Coronary artery (tissue), 2 donors: ENCODE measurements around the gene CNKSR3.

ENCODE experiments used
- DNase-seq: peaks from one replicate; pipeline ENCODE4 v3.0.0-alpha.2; 2017; ENCODE audit warnings: low spot score
- H3K27ac ChIP-seq, 2 donors: fragments of 200-600 bp; sonication (generic); one replicate each; pipeline ENCODE4 v1.5.1; 2016 to 2019
- H3K4me3 ChIP-seq: fragments of 200-600 bp; sonication (generic); 2 replicates; pipeline ENCODE4 v1.5.1; 2016; ENCODE audit warnings: mild to moderate bottlenecking, moderate library complexity
- CTCF ChIP-seq: fragments of 200-600 bp; sonication (generic); IDR thresholded peaks from one replicate; pipeline ENCODE4 v1.5.1; 2019; ENCODE audit warnings: antibody characterized with exemption

The CNKSR3 gene

DNA sequence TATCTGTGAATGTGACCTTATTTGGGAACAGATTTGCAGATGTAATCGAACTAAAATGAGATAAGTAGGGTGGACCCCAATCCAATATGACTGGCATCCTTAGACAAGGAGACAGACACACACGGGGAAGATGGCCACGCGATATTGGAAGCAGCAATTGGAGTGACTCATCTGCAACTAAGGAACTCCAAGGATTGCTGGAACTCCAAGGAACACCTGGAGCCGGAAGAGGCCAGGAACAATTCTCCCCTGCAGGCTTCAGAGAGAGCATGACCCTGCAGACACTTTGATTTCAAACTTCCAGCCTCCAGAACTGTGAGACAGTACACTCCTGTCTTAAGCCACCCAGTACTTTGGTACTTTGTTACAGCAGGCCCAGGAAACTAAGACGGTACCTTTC lies 19.5 kb upstream of the CNKSR3 start:
- H3K4me3 ChIP-seq: no peak overlapping the region
- TF ChIP-seq CTCF: no peak
- no peak for DNase-seq
- no peak overlapping the region for H3K27ac ChIP-seq

- Histone ChIP-seq H3K4me3 (no peak overlapping the region), H3K27ac (no peak overlapping the region)
- DNase-seq: no peak
- no peak for TF ChIP-seq CTCF
Observed at GRCh38 chr6:154528310-154528915, 17.9 kb upstream of the CNKSR3 start.

DNA sequence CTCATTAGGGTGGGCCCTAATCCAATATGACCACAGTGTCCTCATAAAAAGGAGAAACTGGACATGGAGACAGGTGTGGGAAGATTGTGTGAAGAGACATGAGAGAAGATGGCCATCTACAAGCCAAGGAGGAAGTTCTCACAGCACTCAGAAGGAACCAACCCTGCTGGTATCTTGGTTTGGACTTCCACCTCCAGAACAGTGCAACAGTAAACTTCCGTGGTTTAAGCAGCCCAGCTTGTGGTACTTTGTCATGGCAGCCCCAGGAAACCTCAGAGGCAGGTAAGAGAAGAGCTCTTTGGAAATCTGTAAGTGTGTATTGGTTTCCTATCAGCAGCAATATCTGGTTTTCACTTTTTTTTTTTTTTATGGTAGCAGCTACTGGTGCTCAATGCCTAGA lies 16.5 kb upstream of the CNKSR3 start:
- no peak for TF ChIP-seq CTCF
- no peak overlapping the region for H3K4me3 ChIP-seq
- no peak overlapping the region for H3K27ac ChIP-seq
- no peak for DNase-seq

DNA sequence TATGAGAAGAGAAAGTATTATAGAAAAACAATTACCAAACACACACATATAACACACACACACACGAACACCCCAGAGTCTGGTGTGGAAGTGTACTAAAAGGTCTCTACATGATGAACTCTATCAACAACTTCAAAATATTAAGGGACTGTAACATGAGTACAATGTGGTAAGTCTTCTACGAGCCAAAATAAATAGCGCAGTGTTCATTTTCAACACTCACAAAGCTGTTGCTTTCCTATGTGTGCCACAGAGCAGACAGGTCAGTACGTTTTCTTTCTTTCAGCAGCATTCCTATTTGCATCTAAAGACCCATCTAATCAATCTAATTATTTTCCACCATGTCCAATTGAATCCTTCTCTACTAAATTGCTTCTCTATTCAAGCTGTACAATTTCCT lies 12.1 kb upstream of the CNKSR3 start:
- no peak overlapping the region for H3K4me3 ChIP-seq
- DNase-seq: no peak
- no peak overlapping the region for H3K27ac ChIP-seq
- no peak for TF ChIP-seq CTCF

GRCh38 chr6:154521412-154521811 lies 10.9 kb upstream of the CNKSR3 start:
- Histone ChIP-seq H3K4me3 (no peak overlapping the region), H3K27ac (no peak overlapping the region)
- TF ChIP-seq CTCF: no peak

GRCh38 chr6:154520280-154520679 lies 9.8 kb upstream of the CNKSR3 start:
- H3K4me3 ChIP-seq: no peak overlapping the region
- TF ChIP-seq CTCF: no peak
- no peak overlapping the region for H3K27ac ChIP-seq
- DNase-seq: no peak

More at GRCh38 chr6:154521412-154521811, 10.9 kb upstream of the CNKSR3 start:
- no peak for DNase-seq

GRCh38 chr6:154518396-154518795 lies 7.9 kb upstream of the CNKSR3 start:
- Histone ChIP-seq H3K27ac (no peak overlapping the region), H3K4me3 (no peak overlapping the region)
- no peak for TF ChIP-seq CTCF
- no peak for DNase-seq
